Measurements from ENCODE around the gene RRP8. TPM values are rescaled to one million over a fixed set of nuclear protein-coding genes. Genes with fewer than 3 reads are reported as not detected.

The RRP8 gene
- total RNA-seq, 1 donor from 2014 or later: 21.7 TPM

DNA sequence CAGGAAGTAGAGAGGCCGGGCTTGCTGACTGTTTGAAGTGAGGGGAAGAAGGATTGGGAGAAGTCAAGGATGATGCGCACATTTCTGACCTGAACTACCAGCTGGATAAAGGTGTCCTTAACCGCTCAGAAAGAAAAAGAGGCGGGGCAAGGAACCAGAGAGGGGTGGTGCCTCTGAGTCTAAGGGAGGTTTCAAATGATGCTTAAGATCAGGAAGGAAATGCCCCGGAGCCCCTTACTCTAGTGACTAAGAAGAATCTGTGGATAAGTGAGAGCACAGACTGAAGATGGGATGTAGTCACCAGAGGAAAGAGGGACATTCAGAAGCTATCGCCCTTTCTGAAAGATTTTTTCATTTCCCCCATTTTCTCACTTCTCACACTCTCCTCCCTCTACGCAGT lies 39.5 kb upstream of the RRP8 start:
- Mint-ChIP-seq H3K4me1 (ENCODE audit: low read depth) (peaks cover 9% of the 10 kb centered on the region), H3K36me3 (ENCODE audit: insufficient read depth) (peaks cover 1% of the 10 kb centered on the region), H3K27ac (no peak overlapping the region), H3K27me3 (no peaks in the 10 kb centered on the region), H3K4me3 (ENCODE audit: low read depth) (no peak overlapping the region), H3K9me3 (ENCODE audit: low read depth) (no peaks in the 10 kb centered on the region)
- no peak for DNase-seq (ENCODE audit: low spot score, unreplicated experiment)
- TF ChIP-seq, protein P1, sequence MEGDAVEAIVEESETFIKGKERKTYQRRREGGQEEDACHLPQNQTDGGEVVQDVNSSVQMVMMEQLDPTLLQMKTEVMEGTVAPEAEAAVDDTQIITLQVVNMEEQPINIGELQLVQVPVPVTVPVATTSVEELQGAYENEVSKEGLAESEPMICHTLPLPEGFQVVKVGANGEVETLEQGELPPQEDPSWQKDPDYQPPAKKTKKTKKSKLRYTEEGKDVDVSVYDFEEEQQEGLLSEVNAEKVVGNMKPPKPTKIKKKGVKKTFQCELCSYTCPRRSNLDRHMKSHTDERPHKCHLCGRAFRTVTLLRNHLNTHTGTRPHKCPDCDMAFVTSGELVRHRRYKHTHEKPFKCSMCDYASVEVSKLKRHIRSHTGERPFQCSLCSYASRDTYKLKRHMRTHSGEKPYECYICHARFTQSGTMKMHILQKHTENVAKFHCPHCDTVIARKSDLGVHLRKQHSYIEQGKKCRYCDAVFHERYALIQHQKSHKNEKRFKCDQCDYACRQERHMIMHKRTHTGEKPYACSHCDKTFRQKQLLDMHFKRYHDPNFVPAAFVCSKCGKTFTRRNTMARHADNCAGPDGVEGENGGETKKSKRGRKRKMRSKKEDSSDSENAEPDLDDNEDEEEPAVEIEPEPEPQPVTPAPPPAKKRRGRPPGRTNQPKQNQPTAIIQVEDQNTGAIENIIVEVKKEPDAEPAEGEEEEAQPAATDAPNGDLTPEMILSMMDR (IDR thresholded peaks at IDR 0.05; ENCODE audit: unreplicated experiment): no peak

DNA sequence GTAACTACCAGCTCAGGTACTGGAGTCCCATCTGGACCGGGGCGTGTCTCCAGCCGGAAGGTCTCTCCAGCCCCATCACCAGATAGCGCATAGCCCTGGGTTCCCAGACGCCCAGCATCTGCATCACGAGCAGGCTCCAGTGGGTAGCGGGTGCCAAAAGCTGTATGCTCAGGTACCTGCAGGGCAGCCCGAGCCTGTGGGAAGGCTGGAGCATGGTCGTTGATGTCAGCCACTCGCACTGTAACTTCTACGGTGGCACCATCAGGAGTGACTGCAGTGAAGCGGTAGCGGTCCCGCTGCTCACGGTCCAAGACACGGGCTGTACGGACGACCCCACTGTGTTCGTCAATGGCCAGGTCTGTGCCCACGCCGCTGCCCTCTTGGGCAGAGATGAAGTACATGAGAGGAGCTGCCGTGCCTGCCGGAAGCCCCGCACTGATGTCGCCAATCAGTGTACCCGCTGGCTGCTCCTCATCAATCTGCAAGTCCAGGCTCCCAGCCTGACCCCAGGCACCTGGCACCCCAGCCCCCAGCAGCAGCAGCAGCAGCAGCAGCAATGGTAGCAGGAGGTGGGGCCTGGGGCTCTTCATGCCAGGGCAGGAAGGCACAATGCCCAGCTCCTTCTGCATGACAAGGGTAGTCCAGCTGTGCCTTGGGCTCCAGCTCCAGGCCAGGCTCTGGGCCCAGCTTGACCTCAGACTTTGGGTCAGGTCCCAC lies 37.7 kb upstream of the RRP8 start:
- no peak for DNase-seq (ENCODE audit: low spot score, unreplicated experiment)
- TF ChIP-seq, protein P1 (IDR thresholded peaks at IDR 0.05; ENCODE audit: unreplicated experiment): no peak
- H3K4me1 Mint-ChIP-seq (ENCODE audit: low read depth): peaks cover 9% of the 10 kb centered on the region
- H3K27ac Mint-ChIP-seq: no peak overlapping the region
- no peaks in the 10 kb centered on the region for H3K27me3 Mint-ChIP-seq
- H3K36me3 Mint-ChIP-seq (ENCODE audit: insufficient read depth): peaks cover 1% of the 10 kb centered on the region
- H3K9me3 Mint-ChIP-seq (ENCODE audit: low read depth): no peaks in the 10 kb centered on the region
- no peak overlapping the region for H3K4me3 Mint-ChIP-seq (ENCODE audit: low read depth)

DNA sequence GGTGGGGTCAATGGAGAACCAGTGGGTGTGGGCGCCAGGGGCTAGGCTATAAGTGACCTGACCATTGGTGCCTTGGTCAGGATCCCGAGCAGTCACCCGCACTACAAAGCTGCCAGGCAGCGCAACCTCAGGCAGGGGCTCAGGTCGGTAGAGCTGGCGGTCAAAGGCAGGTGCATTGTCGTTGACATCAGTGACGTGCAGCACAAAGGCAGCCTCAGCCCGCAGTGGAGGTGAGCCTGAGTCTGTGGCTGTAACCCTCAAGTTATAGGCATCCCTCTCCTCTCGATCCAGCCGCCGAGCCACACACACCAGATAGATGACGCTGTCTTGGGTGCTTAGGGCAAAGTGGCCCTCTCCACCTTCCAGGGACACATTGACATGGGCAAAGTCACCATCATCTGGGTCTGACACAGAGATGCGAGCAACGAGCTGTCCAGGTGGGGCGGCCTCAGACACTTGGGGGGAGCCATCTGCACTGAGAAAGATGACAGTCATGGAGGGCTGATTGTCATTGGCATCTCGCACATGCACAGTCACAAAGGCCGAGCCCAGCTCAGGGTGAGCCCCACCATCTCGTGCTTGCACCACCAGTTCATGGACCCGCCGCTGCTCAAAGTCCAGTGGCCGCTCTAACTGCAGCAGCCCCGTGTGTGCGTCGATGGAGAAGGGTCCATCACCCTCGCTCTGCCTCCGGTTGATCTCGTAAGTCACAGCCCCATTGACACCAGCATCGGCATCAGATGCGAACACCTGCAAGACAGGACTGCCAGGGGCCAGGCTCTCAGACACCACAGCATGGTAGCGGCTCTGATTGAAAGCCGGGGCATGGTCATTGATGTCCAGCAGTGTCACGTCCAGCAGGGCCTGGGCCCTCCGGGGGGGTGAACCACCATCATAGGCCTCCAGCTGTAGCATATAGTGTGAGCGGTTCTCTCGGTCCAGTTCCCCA lies 36.9 kb upstream of the RRP8 start:
- H3K4me3 Mint-ChIP-seq (ENCODE audit: low read depth): no peak overlapping the region
- peaks cover 1% of the 10 kb centered on the region for H3K36me3 Mint-ChIP-seq (ENCODE audit: insufficient read depth)
- DNase-seq (ENCODE audit: low spot score, unreplicated experiment): no peak
- H3K9me3 Mint-ChIP-seq (ENCODE audit: low read depth): no peaks in the 10 kb centered on the region
- peaks cover 3% of the 10 kb centered on the region for H3K4me1 Mint-ChIP-seq (ENCODE audit: low read depth)
- no peaks in the 10 kb centered on the region for H3K27me3 Mint-ChIP-seq
- TF ChIP-seq, protein P1 (IDR thresholded peaks at IDR 0.05; ENCODE audit: unreplicated experiment): no peak
- no peak overlapping the region for H3K27ac Mint-ChIP-seq

DNA sequence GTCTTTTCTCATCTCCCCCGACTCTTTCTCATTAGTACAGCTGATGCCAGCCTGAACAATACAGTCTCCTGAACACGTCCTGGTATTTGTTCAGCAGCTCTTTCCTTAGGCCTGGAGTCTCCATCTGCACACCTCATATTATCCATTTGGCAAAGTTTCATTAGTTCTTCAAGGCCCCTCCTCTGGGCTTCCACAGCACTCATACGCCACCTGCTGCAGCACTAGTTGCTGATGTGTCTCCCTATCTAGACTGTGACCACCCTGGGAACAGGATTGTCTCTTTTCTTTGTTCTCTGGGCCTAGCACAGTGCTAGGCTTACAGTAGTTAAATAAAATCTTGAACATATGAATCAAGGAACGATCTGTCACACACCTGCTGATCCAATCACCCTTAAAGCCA lies 35.0 kb upstream of the RRP8 start:
- TF ChIP-seq, protein P1 (IDR thresholded peaks at IDR 0.05; ENCODE audit: unreplicated experiment): no peak
- Mint-ChIP-seq H3K36me3 (ENCODE audit: insufficient read depth) (peaks cover 2% of the 10 kb centered on the region), H3K27ac (no peak overlapping the region), H3K27me3 (no peaks in the 10 kb centered on the region), H3K4me1 (ENCODE audit: low read depth) (peaks cover 5% of the 10 kb centered on the region), H3K4me3 (ENCODE audit: low read depth) (no peak overlapping the region), H3K9me3 (ENCODE audit: low read depth) (no peaks in the 10 kb centered on the region)
- DNase-seq (ENCODE audit: low spot score, unreplicated experiment): no peak

DNA sequence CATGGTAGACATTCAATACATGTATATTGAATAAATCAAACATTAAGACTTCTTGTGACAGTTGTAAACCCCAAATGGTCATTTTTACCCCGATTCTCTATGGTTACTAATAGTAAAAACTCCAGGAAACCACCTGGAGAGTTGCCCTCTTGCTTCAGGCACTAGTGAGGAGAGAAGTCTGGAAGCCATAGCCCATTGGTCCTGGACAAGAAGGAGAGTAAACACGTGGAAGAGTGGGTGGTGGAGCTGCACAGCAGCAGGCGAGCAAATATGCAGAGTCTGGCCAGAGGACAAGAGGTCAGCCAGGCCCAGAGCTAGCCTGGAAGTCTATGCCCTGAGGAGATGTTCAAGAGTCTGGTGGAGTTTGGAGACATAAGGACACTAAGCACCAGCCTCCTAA lies 34.5 kb upstream of the RRP8 start:
- Mint-ChIP-seq H3K4me1 (ENCODE audit: low read depth) (peaks cover 5% of the 10 kb centered on the region), H3K4me3 (ENCODE audit: low read depth) (no peak overlapping the region), H3K27me3 (no peaks in the 10 kb centered on the region), H3K36me3 (ENCODE audit: insufficient read depth) (peaks cover 5% of the 10 kb centered on the region), H3K27ac (no peak overlapping the region), H3K9me3 (ENCODE audit: low read depth) (no peaks in the 10 kb centered on the region)
- TF ChIP-seq, protein P1 (IDR thresholded peaks at IDR 0.05; ENCODE audit: unreplicated experiment): no peak
- no peak for DNase-seq (ENCODE audit: low spot score, unreplicated experiment)
